T-cell (primary cell): ENCODE data around the gene KREMEN1. TPM values are rescaled to one million over a fixed set of nuclear protein-coding genes. Genes with fewer than 3 reads are reported as not detected.

Experiments used
- ATAC-seq, 4 experiments: fragments of 200-7000 bp in 3 of 4; fragments of 150-1000 bp in 1 of 4; cut with Tn5 transposase; replicated peaks in 1 of 4; 1 replicate in 3 of 4; 2 replicates in 1 of 4; pipeline ENCODE4 v1.10.0; 2021; ENCODE audit warnings: moderate library complexity in 3 of 4, mild to moderate bottlenecking in 2 of 4, moderate number of reproducible peaks in 1 of 4
- CTCF ChIA-PET, 2 donors: fragments of 300-600 bp; sonication (Branson Sonifier 250); formaldehyde crosslinking; loops; one replicate each; lab custom pipeline; 2022; ENCODE audit warnings: antibody characterized with exemption in 2 of 2; lab: Charles Lee
- POLR2A ChIA-PET, 2 donors: fragments of 300-600 bp; sonication (Branson Sonifier 250); formaldehyde crosslinking; loops; one replicate each; lab custom pipeline; 2022; ENCODE audit warnings: antibody characterized with exemption in 2 of 2; lab: Charles Lee
- DNase-seq, 35 experiments: peaks; one replicate each; pipeline versions ENCODE4 v3.0.0 to v3.0.0-alpha.2; 2013 to 2023
- H3K27ac ChIP-seq: one replicate; pipeline ENCODE4 v1.5.1; 2013; ENCODE audit warnings: low read length
- H3K27me3 ChIP-seq, 2 experiments: replicated peaks in 1 of 2; 1 replicate in 1 of 2; 2 replicates in 1 of 2; pipeline versions ENCODE4 v1.6.1 to v1.7.0; 2013; ENCODE audit warnings: low read length in 1 of 2, mixed read lengths in 1 of 2; ENCODE audit not compliant: control insufficient read depth in 2 of 2, insufficient read depth in 2 of 2; ENCODE audit errors: extremely low read depth in 1 of 2
- H3K36me3 ChIP-seq, 2 donors: 1 replicate in 1 of 2; 2 replicates in 1 of 2; pipeline versions ENCODE4 v1.6.1 to v1.7.0; 2013; ENCODE audit warnings: low read length in 1 of 2; ENCODE audit not compliant: control insufficient read depth in 2 of 2, insufficient read depth in 1 of 2; ENCODE audit errors: extremely low read depth in 1 of 2
- H3K4me1 ChIP-seq, 2 experiments: 1 replicate in 1 of 2; 2 replicates in 1 of 2; pipeline versions ENCODE4 v1.6.1 to v1.7.0; 2013; ENCODE audit warnings: low read length in 2 of 2, mixed read lengths in 1 of 2; ENCODE audit not compliant: insufficient read depth in 2 of 2, control insufficient read depth in 1 of 2; ENCODE audit errors: extremely low read depth in 1 of 2
- H3K4me3 ChIP-seq, 2 donors: 1 replicate in 1 of 2; 2 replicates in 1 of 2; pipeline versions ENCODE4 v1.5.1 to v1.7.0; 2013; ENCODE audit warnings: mild to moderate bottlenecking in 2 of 2, low read length in 1 of 2, moderate library complexity in 1 of 2; ENCODE audit not compliant: control insufficient read depth in 1 of 2; ENCODE audit errors: extremely low read depth in 1 of 2
- H3K9me3 ChIP-seq: 2 replicates; pipeline ENCODE4 v1.7.0; 2013
- H3K27ac Mint-ChIP-seq, 2 donors: one replicate each; pipeline ENCODE4 v1.8.0; 2020 to 2021; ENCODE audit warnings: mild to moderate bottlenecking in 2 of 2, mixed read lengths in 2 of 2
- H3K27me3 Mint-ChIP-seq, 2 donors: one replicate each; pipeline ENCODE4 v1.8.0; 2021 to 2022; ENCODE audit warnings: mixed read lengths in 2 of 2
- H3K36me3 Mint-ChIP-seq: one replicate; pipeline ENCODE4 v1.8.0; 2021; ENCODE audit warnings: mixed read lengths
- H3K4me1 Mint-ChIP-seq, 3 donors: one replicate each; pipeline ENCODE4 v1.8.0; 2020 to 2022; ENCODE audit warnings: mixed read lengths in 3 of 3, mild to moderate bottlenecking in 1 of 3
- H3K4me3 Mint-ChIP-seq, 3 donors: one replicate each; pipeline ENCODE4 v1.8.0; 2020 to 2022; ENCODE audit warnings: mild to moderate bottlenecking in 3 of 3, mixed read lengths in 3 of 3, moderate library complexity in 3 of 3
- H3K9me3 Mint-ChIP-seq, 3 donors: one replicate each; pipeline ENCODE4 v1.8.0; 2020 to 2022; ENCODE audit warnings: mixed read lengths in 3 of 3
- WGBS: methylation state at CpG from one replicate; pipeline ENCODE4 v1.1.5; 2013; ENCODE audit warnings: missing lambda C conversion rate; ENCODE audit not compliant: insufficient coverage; 5-methylcytosine and 5-hydroxymethylcytosine counted together
- total RNA-seq, 35 experiments: library from RNA in 6 of 35; stranded (reverse) in 6 of 35; fragments of 120-200 nt in 1 of 35; gene quantifications; one replicate each; pipeline versions ENCODE4 v1.2.1 to v1.2.4 and lab custom pipeline; 2013 to 2026

Gene KREMEN1
- total RNA-seq, 5 donors from 2014 or later (not counting 1 experiment from before 2014, with no cell fraction given), result 0.20 to 0.25 (median 0.20) TPM; not detected in 2

DNA sequence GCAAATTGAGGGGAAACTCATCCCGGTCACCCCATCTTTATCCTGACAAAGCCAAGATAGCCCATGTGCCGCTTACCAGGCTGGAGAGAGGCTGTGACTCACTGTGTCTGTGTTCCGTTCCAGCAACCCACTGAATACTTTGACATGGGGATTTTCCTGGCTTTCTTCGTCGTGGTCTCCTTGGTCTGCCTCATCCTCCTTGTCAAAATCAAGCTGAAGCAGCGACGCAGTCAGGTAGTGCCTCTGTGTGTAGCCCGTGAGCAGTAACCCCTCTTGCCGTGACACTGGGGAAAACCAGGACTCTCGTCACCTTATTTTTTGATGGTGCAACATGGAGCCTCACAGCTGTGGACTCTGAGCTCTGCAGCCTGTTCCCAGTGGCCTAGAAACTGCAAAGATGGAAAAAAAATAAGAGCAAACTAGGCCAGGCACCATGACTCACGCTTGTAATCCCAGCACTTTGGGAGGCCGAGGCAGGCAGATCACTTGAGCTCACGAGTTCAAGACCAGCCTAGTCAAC lies 28.1 kb upstream of the KREMEN1 start:
- Mint-ChIP-seq H3K36me3 (peaks cover 7% of the 10 kb centered on the region), H3K9me3 (no peaks in the 10 kb centered on the region), H3K4me1 (no peaks in the 10 kb centered on the region), H3K4me3 (no peak overlapping the region), H3K27ac (no peak overlapping the region), H3K27me3 (no peaks in the 10 kb centered on the region)
- H3K4me3 ChIP-seq, result no peak overlapping the region
- peaks cover 0 to 7% of the 10 kb centered on the region in 2 experiments for H3K27me3 ChIP-seq
- ChIA-PET CTCF (interaction anchor here (0.6 to 0.7 kb wide), 2 partner anchors 432 to 444 kb away, joined by 3 read pairs; no protein-coding TSS in a partner anchor), POLR2A (no interaction called here)
- H3K4me1 ChIP-seq, result no peaks in the 10 kb centered on the region
- no peak overlapping the region for H3K27ac ChIP-seq
- ATAC-seq (no peak), DNase-seq (no peak)
- H3K36me3 ChIP-seq, result no peaks in the 10 kb centered on the region
- 87% methylated on average over 12 of the region's 13 CpGs for whole genome bisulfite sequencing
- H3K9me3 ChIP-seq, result no peaks in the 10 kb centered on the region

DNA sequence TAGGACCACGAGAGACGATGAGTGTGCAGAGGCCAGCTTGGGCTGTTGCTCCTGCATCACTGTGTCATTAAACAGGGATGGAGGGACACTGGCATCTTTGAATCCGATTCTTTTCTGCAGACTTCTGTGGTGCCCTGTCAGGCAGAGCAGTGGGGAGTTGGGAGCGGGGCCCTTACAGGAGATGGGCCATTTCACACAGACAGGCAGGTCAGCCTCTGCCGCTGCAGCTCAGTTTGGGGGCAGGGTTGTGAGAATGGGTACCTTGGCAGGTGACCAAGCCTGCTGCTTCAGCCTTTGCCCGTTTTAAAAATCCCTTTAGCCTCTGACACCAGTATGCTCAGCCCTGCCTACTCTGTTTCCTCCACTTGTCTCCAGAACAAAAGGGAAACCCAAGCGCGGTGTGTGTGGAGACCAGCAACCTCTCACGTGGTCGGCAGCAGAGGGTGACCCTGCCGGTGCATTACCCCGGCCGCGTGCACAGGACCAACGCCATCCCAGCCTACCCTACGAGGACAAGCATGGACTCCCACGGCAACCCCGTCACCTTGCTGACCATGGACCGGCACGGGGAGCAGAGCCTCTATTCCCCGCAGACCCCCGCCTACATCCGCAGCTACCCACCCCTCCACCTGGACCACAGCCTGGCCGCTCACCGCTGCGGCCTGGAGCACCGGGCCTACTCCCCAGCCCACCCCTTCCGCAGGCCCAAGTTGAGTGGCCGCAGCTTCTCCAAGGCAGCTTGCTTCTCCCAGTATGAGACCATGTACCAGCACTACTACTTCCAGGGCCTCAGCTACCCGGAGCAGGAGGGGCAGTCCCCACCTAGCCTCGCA lies 23.8 kb upstream of the KREMEN1 start:
- no peak overlapping the region for H3K27ac ChIP-seq
- H3K36me3 Mint-ChIP-seq, result peaks cover 7% of the 10 kb centered on the region
- ChIA-PET POLR2A (interaction anchor here in 1 of 2 donors (0.6 kb wide), 1 partner anchor 42 kb away, joined by 3 read pairs; no protein-coding TSS in a partner anchor), CTCF (no interaction called here)
- H3K27me3 Mint-ChIP-seq, result no peaks in the 10 kb centered on the region
- ATAC-seq (no peak), DNase-seq (no peak)
- H3K4me3 ChIP-seq, result no peak overlapping the region
- H3K4me3 Mint-ChIP-seq, result no peak overlapping the region
- no peaks in the 10 kb centered on the region for H3K27me3 ChIP-seq
- no peaks in the 10 kb centered on the region for H3K9me3 ChIP-seq
- H3K27ac Mint-ChIP-seq, result no peak overlapping the region
- 94% methylated on average over 30 of the region's 31 CpGs for WGBS
- no peaks in the 10 kb centered on the region for H3K36me3 ChIP-seq
- no peaks in the 10 kb centered on the region for H3K9me3 Mint-ChIP-seq
- H3K4me1 Mint-ChIP-seq, result no peaks in the 10 kb centered on the region
- H3K4me1 ChIP-seq, result no peaks in the 10 kb centered on the region

DNA sequence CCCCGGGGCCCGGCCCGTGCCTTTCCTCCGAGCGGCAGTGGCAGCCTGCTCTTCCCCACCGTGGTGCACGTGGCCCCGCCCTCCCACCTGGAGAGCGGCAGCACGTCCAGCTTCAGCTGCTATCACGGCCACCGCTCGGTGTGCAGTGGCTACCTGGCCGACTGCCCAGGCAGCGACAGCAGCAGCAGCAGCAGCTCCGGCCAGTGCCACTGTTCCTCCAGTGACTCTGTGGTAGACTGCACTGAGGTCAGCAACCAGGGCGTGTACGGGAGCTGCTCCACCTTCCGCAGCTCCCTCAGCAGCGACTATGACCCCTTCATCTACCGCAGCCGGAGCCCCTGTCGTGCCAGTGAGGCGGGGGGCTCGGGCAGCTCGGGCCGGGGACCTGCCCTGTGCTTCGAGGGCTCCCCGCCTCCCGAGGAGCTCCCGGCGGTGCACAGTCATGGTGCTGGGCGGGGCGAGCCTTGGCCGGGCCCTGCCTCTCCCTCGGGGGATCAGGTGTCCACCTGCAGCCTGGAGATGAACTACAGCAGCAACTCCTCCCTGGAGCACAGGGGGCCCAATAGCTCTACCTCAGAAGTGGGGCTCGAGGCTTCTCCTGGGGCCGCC lies 23.1 kb upstream of the KREMEN1 start:
- Mint-ChIP-seq H3K27ac (no peak overlapping the region), H3K4me1 (no peaks in the 10 kb centered on the region), H3K9me3 (no peaks in the 10 kb centered on the region), H3K27me3 (no peaks in the 10 kb centered on the region), H3K36me3 (peaks cover 7% of the 10 kb centered on the region), H3K4me3 (no peak overlapping the region)
- H3K36me3 ChIP-seq, result no peaks in the 10 kb centered on the region
- WGBS, result 92% methylated on average over 38 of the region's 38 CpGs
- H3K4me3 ChIP-seq, result no peak overlapping the region
- H3K27me3 ChIP-seq, result peaks cover 0 to 5% of the 10 kb centered on the region in 2 experiments
- H3K27ac ChIP-seq, result no peak overlapping the region
- H3K9me3 ChIP-seq, result no peaks in the 10 kb centered on the region
- ChIA-PET CTCF (no interaction called here), POLR2A (interaction anchor here in 1 of 2 donors (0.6 kb wide), 1 partner anchor 42 kb away, joined by 3 read pairs; no protein-coding TSS in a partner anchor)
- H3K4me1 ChIP-seq, result no peaks in the 10 kb centered on the region
- DNase-seq, result no peak
- no peak for ATAC-seq

DNA sequence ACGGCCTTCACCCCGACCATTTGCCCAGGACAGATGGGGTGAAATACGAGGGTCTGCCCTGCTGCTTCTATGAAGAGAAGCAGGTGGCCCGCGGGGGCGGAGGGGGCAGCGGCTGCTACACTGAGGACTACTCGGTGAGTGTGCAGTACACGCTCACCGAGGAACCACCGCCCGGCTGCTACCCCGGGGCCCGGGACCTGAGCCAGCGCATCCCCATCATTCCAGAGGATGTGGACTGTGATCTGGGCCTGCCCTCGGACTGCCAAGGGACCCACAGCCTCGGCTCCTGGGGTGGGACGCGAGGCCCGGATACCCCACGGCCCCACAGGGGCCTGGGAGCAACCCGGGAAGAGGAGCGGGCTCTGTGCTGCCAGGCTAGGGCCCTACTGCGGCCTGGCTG lies 22.4 kb upstream of the KREMEN1 start:
- CTCF ChIA-PET, result interaction anchor here in 1 of 2 donors (0.6 kb wide), 1 partner anchor 43 kb away, joined by 3 read pairs; no protein-coding TSS in a partner anchor
- POLR2A ChIA-PET, result no interaction called here
- WGBS, result 87% methylated on average over 24 of the region's 24 CpGs

DNA sequence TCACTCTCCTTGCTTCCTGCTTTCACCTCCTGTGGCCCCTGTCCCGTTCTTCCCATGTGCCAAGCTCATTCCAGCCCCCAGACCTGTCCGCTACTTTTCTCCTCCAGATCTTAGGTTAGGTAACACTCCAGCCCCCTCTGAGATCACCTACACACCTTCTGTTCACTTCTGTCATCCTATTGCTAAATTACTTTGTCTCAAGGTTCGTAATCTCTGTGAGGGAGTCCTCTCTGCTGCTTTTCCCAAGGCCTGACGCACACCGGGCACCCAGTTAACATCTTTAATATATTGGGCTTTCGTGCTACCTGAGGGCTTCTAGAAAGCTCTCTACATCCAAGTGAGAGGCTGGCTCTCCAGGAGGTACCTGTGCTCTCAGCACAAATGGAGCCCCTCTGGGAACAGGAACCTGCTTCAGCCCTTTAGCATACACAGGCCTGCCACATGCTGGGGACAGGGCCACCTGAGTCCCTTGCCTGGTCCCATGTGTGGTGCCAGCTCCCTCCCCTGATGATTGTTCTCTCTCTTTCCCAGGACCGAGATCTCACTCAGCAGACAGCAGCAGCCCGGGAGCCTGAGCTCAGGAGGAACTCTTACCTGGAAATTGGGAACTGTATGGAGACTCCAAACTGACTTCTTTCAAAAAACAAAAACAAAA lies 19.7 kb upstream of the KREMEN1 start:
- Histone ChIP-seq H3K27ac (no peak overlapping the region), H3K27me3 (peaks cover 0 to 5% of the 10 kb centered on the region in 2 experiments), H3K36me3 (no peaks in the 10 kb centered on the region), H3K4me1 (no peaks in the 10 kb centered on the region), H3K9me3 (no peaks in the 10 kb centered on the region), H3K4me3 (no peak overlapping the region)
- no peak overlapping the region for H3K4me3 Mint-ChIP-seq
- 92% methylated on average over 6 of the region's 8 CpGs for WGBS
- ChIA-PET POLR2A (no interaction called here), CTCF (no interaction called here)
- no peak for ATAC-seq
- DNase-seq, result no peak
- peaks cover 7% of the 10 kb centered on the region for H3K36me3 Mint-ChIP-seq
- no peaks in the 10 kb centered on the region for H3K4me1 Mint-ChIP-seq
- H3K27me3 Mint-ChIP-seq, result peaks cover 0 to 2% of the 10 kb centered on the region in 2 donors
- H3K27ac Mint-ChIP-seq, result no peak overlapping the region
- no peaks in the 10 kb centered on the region for H3K9me3 Mint-ChIP-seq

More for the DNA sequence above, 22.4 kb upstream of the KREMEN1 start:
- peaks cover 0 to 5% of the 10 kb centered on the region in 2 experiments for H3K27me3 ChIP-seq
- H3K4me1 ChIP-seq, result no peaks in the 10 kb centered on the region
- H3K9me3 ChIP-seq, result no peaks in the 10 kb centered on the region
- H3K4me3 ChIP-seq, result no peak overlapping the region
- no peak overlapping the region for H3K27ac Mint-ChIP-seq
- ATAC-seq (no peak), DNase-seq (no peak)
- H3K27ac ChIP-seq, result no peak overlapping the region
- peaks cover 7% of the 10 kb centered on the region for H3K36me3 Mint-ChIP-seq
- H3K9me3 Mint-ChIP-seq, result no peaks in the 10 kb centered on the region
- no peaks in the 10 kb centered on the region for H3K36me3 ChIP-seq
- no peak overlapping the region for H3K4me3 Mint-ChIP-seq
- no peaks in the 10 kb centered on the region for H3K4me1 Mint-ChIP-seq
- no peaks in the 10 kb centered on the region for H3K27me3 Mint-ChIP-seq

DNA sequence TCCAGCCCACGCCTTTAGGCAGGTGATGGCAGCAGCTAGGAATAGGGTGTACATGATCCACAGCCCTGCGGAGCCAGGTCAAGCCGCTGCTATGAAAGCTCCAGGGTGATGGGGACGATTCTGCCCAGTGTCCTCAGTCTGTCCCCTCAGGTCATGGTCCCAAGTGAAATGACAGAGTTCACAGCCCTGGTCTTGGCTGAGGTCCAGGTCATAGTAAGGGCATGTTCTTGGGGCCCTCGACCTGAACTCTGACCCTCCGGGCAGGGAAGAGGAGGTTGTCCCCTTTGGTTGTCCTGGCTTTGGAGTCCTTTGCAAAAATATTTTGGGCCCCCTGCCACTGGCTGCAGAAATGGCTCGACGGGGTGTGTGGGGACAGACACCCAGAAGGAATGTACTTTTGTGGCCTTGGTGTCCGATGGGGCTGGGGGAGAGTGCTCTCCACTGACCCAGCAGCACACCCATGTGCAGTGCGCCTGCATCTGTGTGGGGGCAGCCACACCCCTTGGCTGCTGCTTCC lies 18.5 kb upstream of the KREMEN1 start:
- no peaks in the 10 kb centered on the region for H3K9me3 Mint-ChIP-seq
- ChIA-PET CTCF (interaction anchor here in 1 of 2 donors (0.6 kb wide), 1 partner anchor 13 kb away, joined by 3 read pairs; no protein-coding TSS in a partner anchor), POLR2A (no interaction called here)
- Histone ChIP-seq H3K27me3 (peaks cover 0 to 10% of the 10 kb centered on the region in 2 experiments), H3K36me3 (no peaks in the 10 kb centered on the region), H3K27ac (no peak overlapping the region), H3K4me3 (no peak overlapping the region), H3K9me3 (no peaks in the 10 kb centered on the region), H3K4me1 (no peaks in the 10 kb centered on the region)
- WGBS, result 87% methylated on average over 10 of the region's 10 CpGs
- H3K27me3 Mint-ChIP-seq, result peaks cover 0 to 2% of the 10 kb centered on the region in 2 donors
- H3K4me1 Mint-ChIP-seq, result no peaks in the 10 kb centered on the region
- peaks cover 2% of the 10 kb centered on the region for H3K36me3 Mint-ChIP-seq
- no peak for DNase-seq
- H3K27ac Mint-ChIP-seq, result no peak overlapping the region
- no peak for ATAC-seq
- no peak overlapping the region for H3K4me3 Mint-ChIP-seq
